Measurements from ENCODE around the gene PRKCG.

DNA sequence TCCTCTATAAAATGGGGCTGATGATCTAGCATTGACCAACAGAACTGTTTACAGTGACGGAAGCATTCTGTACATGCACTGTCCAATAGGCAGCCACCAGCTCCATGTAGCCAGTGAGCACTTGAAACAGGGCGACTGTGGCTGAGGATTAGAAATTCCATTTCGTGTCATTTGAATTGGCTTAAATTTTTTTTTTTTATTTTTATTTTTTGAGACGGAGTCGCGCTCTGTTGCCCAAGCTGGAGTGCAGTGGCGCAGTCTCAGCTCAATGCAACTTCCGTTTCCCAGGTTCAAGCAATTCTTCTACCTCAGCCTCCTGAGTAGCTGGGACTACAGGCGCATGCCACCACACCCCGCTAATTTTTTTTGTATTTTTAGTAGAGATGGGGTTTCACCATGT, 3.0 kb downstream of the PRKCG start:
- TF ChIP-seq, protein P1, sequence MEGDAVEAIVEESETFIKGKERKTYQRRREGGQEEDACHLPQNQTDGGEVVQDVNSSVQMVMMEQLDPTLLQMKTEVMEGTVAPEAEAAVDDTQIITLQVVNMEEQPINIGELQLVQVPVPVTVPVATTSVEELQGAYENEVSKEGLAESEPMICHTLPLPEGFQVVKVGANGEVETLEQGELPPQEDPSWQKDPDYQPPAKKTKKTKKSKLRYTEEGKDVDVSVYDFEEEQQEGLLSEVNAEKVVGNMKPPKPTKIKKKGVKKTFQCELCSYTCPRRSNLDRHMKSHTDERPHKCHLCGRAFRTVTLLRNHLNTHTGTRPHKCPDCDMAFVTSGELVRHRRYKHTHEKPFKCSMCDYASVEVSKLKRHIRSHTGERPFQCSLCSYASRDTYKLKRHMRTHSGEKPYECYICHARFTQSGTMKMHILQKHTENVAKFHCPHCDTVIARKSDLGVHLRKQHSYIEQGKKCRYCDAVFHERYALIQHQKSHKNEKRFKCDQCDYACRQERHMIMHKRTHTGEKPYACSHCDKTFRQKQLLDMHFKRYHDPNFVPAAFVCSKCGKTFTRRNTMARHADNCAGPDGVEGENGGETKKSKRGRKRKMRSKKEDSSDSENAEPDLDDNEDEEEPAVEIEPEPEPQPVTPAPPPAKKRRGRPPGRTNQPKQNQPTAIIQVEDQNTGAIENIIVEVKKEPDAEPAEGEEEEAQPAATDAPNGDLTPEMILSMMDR (IDR thresholded peaks at IDR 0.05; ENCODE audit: control extremely low read depth in 1 of 3, insufficient read depth in 1 of 3, low read depth in 1 of 3, low read length in 3 of 3) = no peak
- no peak for TF ChIP-seq CEBPB (IDR thresholded peaks at IDR 0.05; ENCODE audit: low read depth, low read length)
